GM12878 (cell line): ENCODE results near the gene PRUNE2. TPM values are rescaled to one million over a fixed set of nuclear protein-coding genes. Genes with fewer than 3 reads are reported as not detected.

Experiments used
- ATAC-seq: fragments of 200-7000 bp; cut with Tn5 transposase; 3 replicates; pipeline ENCODE4 v1.9.1; 2020; ENCODE audit warnings: mild to moderate bottlenecking, moderate library complexity
- BruUV-seq: library from RNA; stranded (reverse); fragments of 400-500 nt; replicated peaks from 2 replicates; lab custom pipeline; 2021; lab: Mats Ljungman, UMichigan
- CTCF ChIA-PET: fragments of 300-600 bp; sonication (Branson Sonifier 250); formaldehyde crosslinking; extraction: SDS; loops from one replicate; lab custom pipeline; 2021; ENCODE audit warnings: inconsistent platforms; lab: Yijun Ruan, JAX
- POLR2A ChIA-PET: fragments of 350-600 bp; formaldehyde crosslinking; extraction: SDS; loops from one replicate; lab custom pipeline; 2021; ENCODE audit warnings: inconsistent platforms; lab: Charles Lee
- RAD21 ChIA-PET: fragments of 300-600 bp; sonication (Branson Sonifier 250); formaldehyde crosslinking; loops from one replicate; lab custom pipeline; 2023; ENCODE audit warnings: antibody characterized with exemption; ENCODE audit not compliant: unreplicated experiment; lab: Charles Lee
- SMC1A ChIA-PET: fragments of 300-600 bp; sonication (Branson Sonifier 250); formaldehyde crosslinking; loops from one replicate; lab custom pipeline; 2023; ENCODE audit not compliant: unreplicated experiment, uncharacterized antibody; lab: Charles Lee
- DNase-seq: peaks from one replicate; pipeline ENCODE4 v3.0.0-alpha.2; 2011; ENCODE audit warnings: low read depth, low spot score
- FAIRE-seq: peaks from 3 replicates; lab custom pipeline; 2011; peaks lifted over from hg19 to GRCh38; lab: Jason Lieb, UNC
- H2AFZ ChIP-seq: 2 replicates; pipeline ENCODE4 v1.6.0; 2011; ENCODE audit warnings: low read depth, low read length, control low read depth; ENCODE audit not compliant: control insufficient read depth
- H3K27ac ChIP-seq: 2 replicates; pipeline ENCODE4 v1.5.1; 2011; ENCODE audit warnings: control low read depth; ENCODE audit not compliant: control insufficient read depth, insufficient read depth
- H3K27me3 ChIP-seq, 2 experiments: replicated peaks in 1 of 2; 2 replicates each; pipeline versions ENCODE4 v1.6.0 to v1.6.1; 2011; ENCODE audit warnings: low read length in 1 of 2; ENCODE audit not compliant: control insufficient read depth in 2 of 2, insufficient read depth in 2 of 2
- H3K36me3 ChIP-seq, 2 experiments: 2 replicates each; pipeline ENCODE4 v1.5.1; 2011; ENCODE audit warnings: low read length in 1 of 2; ENCODE audit not compliant: control insufficient read depth in 2 of 2, insufficient read depth in 2 of 2
- H3K4me1 ChIP-seq: 2 replicates; pipeline ENCODE4 v1.6.1; 2011; ENCODE audit warnings: mild to moderate bottlenecking, low read length, moderate library complexity, mixed read lengths; ENCODE audit not compliant: control insufficient read depth, insufficient read depth
- H3K4me2 ChIP-seq: 2 replicates; pipeline ENCODE4 v1.6.0; 2011; ENCODE audit warnings: control low read depth; ENCODE audit not compliant: control insufficient read depth, insufficient read depth
- H3K4me3 ChIP-seq: fragments of 200-600 bp; sonication (generic); 2 replicates; pipeline ENCODE4 v1.5.1; 2016
- H3K79me2 ChIP-seq: 2 replicates; pipeline ENCODE4 v1.6.0; 2011; ENCODE audit warnings: low read length; ENCODE audit not compliant: control insufficient read depth, insufficient read depth
- H3K9ac ChIP-seq: 2 replicates; pipeline ENCODE4 v1.8.0; 2011; ENCODE audit warnings: low read length, control low read depth, mixed read lengths; ENCODE audit not compliant: control insufficient read depth, insufficient read depth
- H3K9me3 ChIP-seq: replicated peaks from 3 replicates; pipeline ENCODE4 v1.5.1; 2011; ENCODE audit warnings: mild to moderate bottlenecking, low read length; ENCODE audit not compliant: control insufficient read depth, insufficient read depth
- H4K20me1 ChIP-seq: 2 replicates; pipeline ENCODE4 v1.6.0; 2011; ENCODE audit not compliant: control insufficient read depth, insufficient read depth
- BCL11A ChIP-seq: IDR thresholded peaks from 2 replicates; pipeline ENCODE4 v1.6.1; 2011; ENCODE audit warnings: low read depth, low read length
- CBX5 ChIP-seq: sonication (generic); IDR thresholded peaks from 2 replicates; pipeline ENCODE4 v1.6.1; 2016; ENCODE audit warnings: low read depth, moderate library complexity, mild to moderate bottlenecking, inconsistent platforms
- GABPA ChIP-seq: IDR thresholded peaks from 2 replicates; pipeline ENCODE4 v1.6.1; 2014; ENCODE audit warnings: antibody characterized with exemption, low read depth, mild to moderate bottlenecking, inconsistent platforms
- HDGF ChIP-seq: fragments of 450-650 bp; IDR thresholded peaks from 2 replicates; pipeline ENCODE4 v1.6.1; 2016; ENCODE audit warnings: antibody characterized with exemption
- PAX8 ChIP-seq: fragments of 450-650 bp; IDR thresholded peaks from 2 replicates; pipeline ENCODE4 v1.6.1; 2017; ENCODE audit warnings: mild to moderate bottlenecking, moderate library complexity
- RFX5 ChIP-seq: IDR thresholded peaks from 2 replicates; pipeline ENCODE4 v1.6.1; 2011; ENCODE audit warnings: low read depth, low read length, improper control_type of control experiment
- SMAD1 ChIP-seq: fragments of 450-650 bp; IDR thresholded peaks from 2 replicates; pipeline ENCODE4 v1.6.1; 2018; ENCODE audit warnings: mild to moderate bottlenecking, low read depth; ENCODE audit not compliant: partially characterized antibody
- STAT1 ChIP-seq: fragments of 450-650 bp; conservative IDR thresholded peaks from 2 replicates; pipeline ENCODE4 v1.6.1; 2014; ENCODE audit warnings: antibody characterized with exemption, mild to moderate bottlenecking
- SUZ12 ChIP-seq: fragments of 200-600 bp; sonication (generic); IDR thresholded peaks from one replicate; pipeline ENCODE4 v1.6.1; 2018; ENCODE audit warnings: antibody characterized with exemption, mild to moderate bottlenecking; ENCODE audit not compliant: unreplicated experiment
- WGBS: methylation state at CpG from one replicate; pipeline ENCODE4 v1.1.6; 2016; ENCODE audit warnings: low lambda C conversion rate; ENCODE audit not compliant: insufficient replicate concordance, insufficient coverage; ENCODE audit errors: missing lambda C conversion rate; 5-methylcytosine and 5-hydroxymethylcytosine counted together
- in situ Hi-C: fragments of 300-500 bp; cut with MboI; formaldehyde crosslinking; loops from 9 replicates; pipeline ENCODE4 v1.14.3; 2018; ENCODE audit warnings: mixed read lengths
- intact Hi-C: fragments of 100-400 bp; cut with micrococcal nuclease; formaldehyde crosslinking; loops from one replicate; pipeline ENCODE4 v1.14.2; 2022; ENCODE audit not compliant: unreplicated experiment
- polyA plus RNA-seq, 11 experiments: library from polyadenylated mRNA; depleted of rRNA in 4 of 11; unstranded in 6 of 11; stranded (reverse) in 5 of 11; fragments of >200 nt; fragmentation: Nextera tagmentation in 4 of 11; fragmentation: Illumina TruSeq in 1 of 11; extraction: Ambion mirVana in 4 of 11; extraction: Trizol in 1 of 11; gene quantifications; 1 replicate in 1 of 11; 2 replicates in 10 of 11; pipeline versions ENCODE4 v1.2.1 to v1.2.3, GENCODE V29; 2011 to 2016; ENCODE audit warnings: inconsistent platforms in 2 of 11, missing spikeins in 2 of 11, low read depth in 1 of 11
- total RNA-seq, 4 experiments: library from RNA; depleted of rRNA in 3 of 4; stranded (reverse); fragments of >200 nt in 3 of 4; fragmentation: Illumina TruSeq in 1 of 4; extraction: Trizol in 1 of 4; gene quantifications; 2 replicates each; pipeline versions ENCODE4 v1.2.1 to v1.2.3, GENCODE V29; 2013 to 2021
- TF ChIP-seq, protein P1 (sequence below), 3 experiments: IDR thresholded peaks in 2 of 3; conservative IDR thresholded peaks in 1 of 3; 2 replicates each; pipeline ENCODE4 v1.5.1; 2011; ENCODE audit warnings: low read depth in 3 of 3, low read length in 3 of 3, mild to moderate bottlenecking in 3 of 3, control low read depth in 2 of 3, moderate library complexity in 2 of 3, inconsistent platforms in 1 of 3, mixed read lengths in 1 of 3; ENCODE audit not compliant: control insufficient read depth in 2 of 3, insufficient read depth in 1 of 3; ENCODE audit errors: extremely low read depth in 1 of 3

The PRUNE2 gene
- total and polyA plus RNA-seq, 10 of the 15 experiments (the other 5 are each of a cell fraction or from before 2014, with no cell fraction given): 0.07 to 0.63 (median 0.25) TPM

DNA sequence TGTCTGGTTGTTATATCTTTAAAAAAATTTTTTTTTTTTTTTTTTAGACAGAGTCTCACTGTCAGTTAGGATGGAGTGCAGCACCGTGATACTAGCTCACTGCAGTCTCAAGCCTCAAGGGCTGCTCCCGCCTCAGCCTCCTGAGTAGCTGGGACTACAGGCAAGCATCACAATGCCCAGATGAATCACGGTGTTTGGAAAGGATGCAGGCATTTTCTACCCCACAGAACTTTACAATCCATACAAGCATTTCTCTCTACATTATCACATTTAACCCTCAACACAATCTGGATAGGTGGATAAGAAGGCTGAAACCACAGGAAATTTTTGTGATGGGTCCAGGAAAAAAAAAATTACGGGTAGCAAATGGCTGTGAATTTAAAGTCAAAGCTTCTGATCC is 147.4 kb downstream of the PRUNE2 start:
- no peaks in the 10 kb centered on the region for H3K27me3 ChIP-seq
- no TSS peak for BruUV-seq
- H3K36me3 ChIP-seq: no peaks in the 10 kb centered on the region
- no peak overlapping the region for H3K9ac ChIP-seq
- in situ Hi-C loops: no loop called here
- H3K4me2 ChIP-seq: no peak overlapping the region
- 31% methylated on average over 4 of the region's 4 CpGs for WGBS
- DNase-seq (no peak), FAIRE-seq (no peak), ATAC-seq (no peak)
- ChIA-PET RAD21 (no interaction called here), POLR2A (no interaction called here), CTCF (interaction anchor here (1.4 kb wide), 1 partner anchor 229 kb away, joined by 3 read pairs; no protein-coding TSS in a partner anchor), SMC1A (interaction anchor here (1.1 kb wide), 1 partner anchor 53 kb away, joined by 3 read pairs; no protein-coding TSS in a partner anchor)
- H3K4me1 ChIP-seq: peaks cover 3% of the 10 kb centered on the region; the same call in 1 of the 2 replicates
- H3K79me2 ChIP-seq: no peaks in the 10 kb centered on the region
- intact Hi-C loops: loop anchor here (5.0 kb wide), 1 partner anchor 229 kb away; no protein-coding TSS in a partner anchor
- no peak overlapping the region for H2AFZ ChIP-seq
- no peak for TF ChIP-seq HDGF
- no peak for TF ChIP-seq RFX5
- TF ChIP-seq SMAD1: no peak
- TF ChIP-seq GABPA: no peak
- TF ChIP-seq, protein P1, sequence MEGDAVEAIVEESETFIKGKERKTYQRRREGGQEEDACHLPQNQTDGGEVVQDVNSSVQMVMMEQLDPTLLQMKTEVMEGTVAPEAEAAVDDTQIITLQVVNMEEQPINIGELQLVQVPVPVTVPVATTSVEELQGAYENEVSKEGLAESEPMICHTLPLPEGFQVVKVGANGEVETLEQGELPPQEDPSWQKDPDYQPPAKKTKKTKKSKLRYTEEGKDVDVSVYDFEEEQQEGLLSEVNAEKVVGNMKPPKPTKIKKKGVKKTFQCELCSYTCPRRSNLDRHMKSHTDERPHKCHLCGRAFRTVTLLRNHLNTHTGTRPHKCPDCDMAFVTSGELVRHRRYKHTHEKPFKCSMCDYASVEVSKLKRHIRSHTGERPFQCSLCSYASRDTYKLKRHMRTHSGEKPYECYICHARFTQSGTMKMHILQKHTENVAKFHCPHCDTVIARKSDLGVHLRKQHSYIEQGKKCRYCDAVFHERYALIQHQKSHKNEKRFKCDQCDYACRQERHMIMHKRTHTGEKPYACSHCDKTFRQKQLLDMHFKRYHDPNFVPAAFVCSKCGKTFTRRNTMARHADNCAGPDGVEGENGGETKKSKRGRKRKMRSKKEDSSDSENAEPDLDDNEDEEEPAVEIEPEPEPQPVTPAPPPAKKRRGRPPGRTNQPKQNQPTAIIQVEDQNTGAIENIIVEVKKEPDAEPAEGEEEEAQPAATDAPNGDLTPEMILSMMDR (IDR thresholded peaks at IDR 0.05 in 2 of 3, conservative IDR thresholded peaks at IDR 0.05 in 1 of 3; ENCODE audit: control insufficient read depth in 2 of 3, extremely low read depth in 1 of 3, insufficient read depth in 1 of 3, low read depth in 3 of 3, low read length in 3 of 3): no peak
- no peak for TF ChIP-seq BCL11A
- TF ChIP-seq SUZ12: no peak
- no peak for TF ChIP-seq CBX5
- no peak for TF ChIP-seq PAX8
- no peak for TF ChIP-seq STAT1
- no peak overlapping the region for H3K4me3 ChIP-seq
- no peaks in the 10 kb centered on the region for H3K9me3 ChIP-seq
- H4K20me1 ChIP-seq: no peaks in the 10 kb centered on the region
- no peak overlapping the region for H3K27ac ChIP-seq
